Activated CD4-positive, alpha-beta T cell treated with anti-CD3 and anti-CD28 coated beads, Interleukin-2, Interleukin-6, amounts not matched to agents 100 ng/mL and 50 ng/mL, durations not matched to agents 16 hours and 8 hours (primary cell): ENCODE measurements around the gene KLHL7.
"Not testable (repeated sequence)": the region's sequence is repeated elsewhere in the genome, so short reads cannot be mapped to it uniquely, and the experiment has no call there.

Experiments
- DNase-seq: peaks from one replicate; pipeline ENCODE4 v3.0.0-alpha.2; 2020

KLHL7 gene

GRCh38 chr7:23220690-23221305 lies 115.2 kb downstream of the KLHL7 start:
- no peak for DNase-seq

GRCh38 chr7:23222439-23223030 lies 117.0 kb downstream of the KLHL7 start:
- no peak for DNase-seq

GRCh38 chr7:23224364-23224763 lies 118.8 kb downstream of the KLHL7 start:
- not testable (repeated sequence) for DNase-seq

- no peak for DNase-seq
Measured at GRCh38 chr7:23226844-23227450, 121.4 kb downstream of the KLHL7 start.
